OCI-LY1 (cell line): ENCODE measurements around the gene RELB.

Source experiments
- H2AFZ ChIP-seq: fragments of 200-600 bp; sonication (generic), shearing (Covaris generic); 2 replicates; pipeline ENCODE4 v1.6.0; 2014; ENCODE audit warnings: antibody characterized with exemption, mild to moderate bottlenecking, low read length
- H3F3A ChIP-seq: fragments of 200-600 bp; sonication (generic), shearing (Covaris generic); 2 replicates; pipeline ENCODE4 v1.6.0; 2014; ENCODE audit warnings: mild to moderate bottlenecking, antibody characterized with exemption, low read length, moderate library complexity; ENCODE audit not compliant: insufficient read depth
- H3K27ac ChIP-seq: fragments of 200-600 bp; sonication (generic); 2 replicates; pipeline ENCODE4 v1.5.1; 2014; ENCODE audit warnings: low read length, mixed run types, mild to moderate bottlenecking, low read depth; ENCODE audit not compliant: poor library complexity, severe bottlenecking
- H3K27me3 ChIP-seq: fragments of 200-600 bp; sonication (generic); 2 replicates; pipeline ENCODE4 v1.6.0; 2014; ENCODE audit warnings: antibody characterized with exemption, mild to moderate bottlenecking, low read length, moderate library complexity; ENCODE audit not compliant: insufficient read depth
- H3K36me3 ChIP-seq: fragments of 200-600 bp; sonication (generic); 2 replicates; pipeline ENCODE4 v1.6.1; 2014; ENCODE audit warnings: mild to moderate bottlenecking, antibody characterized with exemption, low read length, moderate library complexity, mixed read lengths; ENCODE audit not compliant: insufficient read depth
- H3K4me1 ChIP-seq: fragments of 200-600 bp; sonication (generic); 2 replicates; pipeline ENCODE4 v1.5.1; 2014; ENCODE audit warnings: mild to moderate bottlenecking, low read length, moderate library complexity; ENCODE audit not compliant: insufficient read depth, severe bottlenecking
- H3K4me2 ChIP-seq: fragments of 200-600 bp; sonication (generic), shearing (Covaris generic); 2 replicates; pipeline ENCODE4 v1.6.1; 2014; ENCODE audit warnings: low read length
- H3K4me3 ChIP-seq: fragments of 200-600 bp; sonication (generic); 2 replicates; pipeline ENCODE4 v1.5.1; 2014; ENCODE audit warnings: low read length, low read depth, mild to moderate bottlenecking, mixed read lengths; ENCODE audit not compliant: poor library complexity, severe bottlenecking
- H3K79me2 ChIP-seq: fragments of 200-600 bp; shearing (Covaris generic); 2 replicates; pipeline ENCODE4 v1.6.1; 2016; ENCODE audit warnings: mixed run types, low read length, mixed read lengths; ENCODE audit not compliant: insufficient read depth
- H3K9ac ChIP-seq: fragments of 200-600 bp; sonication (generic), shearing (Covaris generic); 2 replicates; pipeline ENCODE4 v1.6.1; 2014; ENCODE audit warnings: mild to moderate bottlenecking, low read length, mixed read lengths
- H3K9me2 ChIP-seq: fragments of 200-600 bp; sonication (generic), shearing (Covaris generic); 2 replicates; pipeline ENCODE4 v1.6.1; 2014; ENCODE audit warnings: low read depth, mild to moderate bottlenecking, low read length, mixed read lengths
- H3K9me3 ChIP-seq: fragments of 200-600 bp; shearing (Covaris generic); 2 replicates; pipeline ENCODE4 v1.6.1; 2014; ENCODE audit warnings: low read length, mixed read lengths
- H4K20me1 ChIP-seq: fragments of 200-600 bp; sonication (generic), shearing (Covaris generic); 2 replicates; pipeline ENCODE4 v1.6.0; 2016; ENCODE audit warnings: mild to moderate bottlenecking, low read length; ENCODE audit not compliant: insufficient read depth
- EZH2 ChIP-seq: fragments of 200-600 bp; sonication (generic), shearing (Covaris generic); IDR thresholded peaks from 2 replicates; pipeline ENCODE4 v1.8.0; 2017; ENCODE audit warnings: borderline replicate concordance, mixed run types, mild to moderate bottlenecking, antibody characterized with exemption, low read length, moderate library complexity, mixed read lengths
- TF ChIP-seq, protein P1 (sequence below): fragments of 200-600 bp; sonication (generic), shearing (Covaris generic); IDR thresholded peaks from 2 replicates; pipeline ENCODE4 v1.5.1; 2017; ENCODE audit warnings: mild to moderate bottlenecking, antibody characterized with exemption, low read length, moderate library complexity, mixed read lengths

Gene RELB

DNA sequence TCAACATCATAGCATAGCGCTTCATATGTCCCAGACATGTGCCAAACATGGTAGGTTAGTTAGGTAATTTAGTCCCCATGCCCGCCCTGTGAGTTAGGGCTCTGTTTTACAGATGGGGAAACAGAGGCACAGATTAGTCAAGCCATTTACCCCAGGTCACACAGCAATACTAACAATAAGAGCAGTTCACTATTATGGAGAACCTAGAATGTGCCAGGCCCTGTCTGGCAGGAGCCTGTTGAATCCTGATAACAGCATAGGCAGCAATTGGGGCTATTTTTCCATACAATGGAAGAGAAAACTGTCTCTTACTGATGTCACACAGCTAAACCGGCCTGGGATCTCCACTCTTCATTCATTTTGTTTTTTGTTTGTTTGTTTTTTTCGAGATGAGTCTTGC, 85.2 kb downstream of the RELB start:
- Histone ChIP-seq H3K4me3 (no peak overlapping the region), H3F3A (no peaks in the 10 kb centered on the region), H3K9me2 (no peaks in the 10 kb centered on the region), H3K27ac (no peak overlapping the region), H3K27me3 (no peaks in the 10 kb centered on the region), H2AFZ (no peak overlapping the region), H3K4me1 (peaks cover under 1% of the 10 kb centered on the region), H3K9ac (no peak overlapping the region), H3K9me3 (no peaks in the 10 kb centered on the region), H3K4me2 (no peak overlapping the region), H3K36me3 (peaks cover 64% of the 10 kb centered on the region), H4K20me1 (no peaks in the 10 kb centered on the region), H3K79me2 (peaks cover 16% of the 10 kb centered on the region)
- TF ChIP-seq, protein P1, sequence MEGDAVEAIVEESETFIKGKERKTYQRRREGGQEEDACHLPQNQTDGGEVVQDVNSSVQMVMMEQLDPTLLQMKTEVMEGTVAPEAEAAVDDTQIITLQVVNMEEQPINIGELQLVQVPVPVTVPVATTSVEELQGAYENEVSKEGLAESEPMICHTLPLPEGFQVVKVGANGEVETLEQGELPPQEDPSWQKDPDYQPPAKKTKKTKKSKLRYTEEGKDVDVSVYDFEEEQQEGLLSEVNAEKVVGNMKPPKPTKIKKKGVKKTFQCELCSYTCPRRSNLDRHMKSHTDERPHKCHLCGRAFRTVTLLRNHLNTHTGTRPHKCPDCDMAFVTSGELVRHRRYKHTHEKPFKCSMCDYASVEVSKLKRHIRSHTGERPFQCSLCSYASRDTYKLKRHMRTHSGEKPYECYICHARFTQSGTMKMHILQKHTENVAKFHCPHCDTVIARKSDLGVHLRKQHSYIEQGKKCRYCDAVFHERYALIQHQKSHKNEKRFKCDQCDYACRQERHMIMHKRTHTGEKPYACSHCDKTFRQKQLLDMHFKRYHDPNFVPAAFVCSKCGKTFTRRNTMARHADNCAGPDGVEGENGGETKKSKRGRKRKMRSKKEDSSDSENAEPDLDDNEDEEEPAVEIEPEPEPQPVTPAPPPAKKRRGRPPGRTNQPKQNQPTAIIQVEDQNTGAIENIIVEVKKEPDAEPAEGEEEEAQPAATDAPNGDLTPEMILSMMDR, result no peak
- no peak for TF ChIP-seq EZH2

DNA sequence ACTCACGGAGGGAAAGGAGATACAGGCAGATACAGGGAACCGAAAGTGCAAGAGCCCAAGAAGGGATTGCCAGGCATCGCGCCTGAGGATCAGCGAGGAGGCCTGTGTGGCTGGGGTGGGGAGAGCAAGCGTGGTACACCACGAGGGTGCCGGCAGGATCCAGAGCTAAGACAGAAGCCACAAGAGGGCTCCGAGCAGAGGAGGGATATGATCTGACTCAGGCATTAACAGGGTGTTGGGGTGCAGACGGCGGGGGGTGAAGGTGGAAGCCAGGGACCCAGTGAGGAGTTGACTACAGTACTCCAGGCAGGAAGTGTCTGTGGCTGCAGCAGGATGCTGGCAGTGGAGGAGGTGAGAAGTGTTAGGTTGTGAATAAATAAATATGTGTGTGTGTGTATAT, 86.3 kb downstream of the RELB start:
- H3K27ac ChIP-seq, result no peak overlapping the region
- H3K79me2 ChIP-seq, result peaks cover 5% of the 10 kb centered on the region
- no peaks in the 10 kb centered on the region for H3K9me3 ChIP-seq
- no peaks in the 10 kb centered on the region for H4K20me1 ChIP-seq
- H3F3A ChIP-seq, result no peaks in the 10 kb centered on the region
- TF ChIP-seq EZH2, result no peak
- TF ChIP-seq, protein P1, result no peak
- peaks cover 53% of the 10 kb centered on the region for H3K36me3 ChIP-seq
- no peak overlapping the region for H3K9ac ChIP-seq
- no peak overlapping the region for H2AFZ ChIP-seq
- no peaks in the 10 kb centered on the region for H3K9me2 ChIP-seq
- peaks cover 9% of the 10 kb centered on the region for H3K4me1 ChIP-seq
- H3K27me3 ChIP-seq, result no peaks in the 10 kb centered on the region
- no peak overlapping the region for H3K4me2 ChIP-seq
- no peak overlapping the region for H3K4me3 ChIP-seq
